Measurements from ENCODE around the gene MAPT. TPM values are rescaled to one million over a fixed set of nuclear protein-coding genes. Genes with fewer than 3 reads are reported as not detected.

Gene MAPT
- total RNA-seq, 1 donor from 2014 or later: 2.4 TPM

- Histone ChIP-seq H3F3A (ENCODE audit: low read depth) (peaks cover 14% of the 10 kb centered on the region), H3K36me3 (no peaks in the 10 kb centered on the region), H3K9ac (no peak overlapping the region), H3K4me1 (peaks cover 18% of the 10 kb centered on the region), H3K4me2 (no peak overlapping the region), H3K27me3 (no peaks in the 10 kb centered on the region), H2AFZ (replicated peaks) (no peak overlapping the region), H3K4me3 (no peak overlapping the region), H4K20me1 (ENCODE audit: low read depth) (no peaks in the 10 kb centered on the region), H3K27ac (no peak overlapping the region), H3K9me3 (ENCODE audit: low read depth) (no peaks in the 10 kb centered on the region), H3K79me2 (ENCODE audit: low read depth) (no peaks in the 10 kb centered on the region)
- Mint-ChIP-seq H3K4me3 (no peak overlapping the region), H3K36me3 (no peaks in the 10 kb centered on the region), H3K4me1 (peaks cover 13% of the 10 kb centered on the region), H3K27ac (no peak overlapping the region), H3K27me3 (ENCODE audit: insufficient read depth, low read depth) (peaks cover 3% of the 10 kb centered on the region), H3K9me3 (no peaks in the 10 kb centered on the region)
- TF ChIP-seq, protein P1, sequence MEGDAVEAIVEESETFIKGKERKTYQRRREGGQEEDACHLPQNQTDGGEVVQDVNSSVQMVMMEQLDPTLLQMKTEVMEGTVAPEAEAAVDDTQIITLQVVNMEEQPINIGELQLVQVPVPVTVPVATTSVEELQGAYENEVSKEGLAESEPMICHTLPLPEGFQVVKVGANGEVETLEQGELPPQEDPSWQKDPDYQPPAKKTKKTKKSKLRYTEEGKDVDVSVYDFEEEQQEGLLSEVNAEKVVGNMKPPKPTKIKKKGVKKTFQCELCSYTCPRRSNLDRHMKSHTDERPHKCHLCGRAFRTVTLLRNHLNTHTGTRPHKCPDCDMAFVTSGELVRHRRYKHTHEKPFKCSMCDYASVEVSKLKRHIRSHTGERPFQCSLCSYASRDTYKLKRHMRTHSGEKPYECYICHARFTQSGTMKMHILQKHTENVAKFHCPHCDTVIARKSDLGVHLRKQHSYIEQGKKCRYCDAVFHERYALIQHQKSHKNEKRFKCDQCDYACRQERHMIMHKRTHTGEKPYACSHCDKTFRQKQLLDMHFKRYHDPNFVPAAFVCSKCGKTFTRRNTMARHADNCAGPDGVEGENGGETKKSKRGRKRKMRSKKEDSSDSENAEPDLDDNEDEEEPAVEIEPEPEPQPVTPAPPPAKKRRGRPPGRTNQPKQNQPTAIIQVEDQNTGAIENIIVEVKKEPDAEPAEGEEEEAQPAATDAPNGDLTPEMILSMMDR (IDR thresholded peaks at IDR 0.05): no peak
- TF ChIP-seq EZH2phosphoT487 (IDR thresholded peaks at IDR 0.05): no peak
- TF ChIP-seq EZH2 (IDR thresholded peaks at IDR 0.05): no peak
- no peak for DNase-seq (ENCODE audit: low spot score)
Measured at GRCh38 chr17:45990886-45991285, 96.5 kb downstream of the MAPT start.

DNA sequence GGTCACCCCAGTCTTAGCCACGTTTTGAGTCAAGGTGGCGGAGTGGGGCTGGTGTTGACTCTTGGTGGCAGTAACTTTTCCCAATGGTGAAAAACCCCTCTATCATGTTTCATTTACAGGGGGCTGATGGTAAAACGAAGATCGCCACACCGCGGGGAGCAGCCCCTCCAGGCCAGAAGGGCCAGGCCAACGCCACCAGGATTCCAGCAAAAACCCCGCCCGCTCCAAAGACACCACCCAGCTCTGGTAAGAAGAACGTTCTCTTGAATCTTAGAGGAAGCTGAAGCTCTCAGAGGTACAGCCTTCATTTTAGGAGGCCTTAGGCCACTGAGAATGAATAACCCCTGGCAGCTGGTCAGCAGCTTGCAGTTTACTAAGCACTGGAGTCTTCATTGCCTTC lies 97.0 kb downstream of the MAPT start:
- H3K9me3 ChIP-seq (ENCODE audit: low read depth): no peaks in the 10 kb centered on the region
- H3K79me2 ChIP-seq (ENCODE audit: low read depth): no peaks in the 10 kb centered on the region
- TF ChIP-seq, protein P1 (IDR thresholded peaks at IDR 0.05): no peak
- TF ChIP-seq EZH2phosphoT487 (IDR thresholded peaks at IDR 0.05) (no peak), EZH2 (IDR thresholded peaks at IDR 0.05) (no peak)
- no peaks in the 10 kb centered on the region for H3K9me3 Mint-ChIP-seq
- H3F3A ChIP-seq (ENCODE audit: low read depth): peaks cover 14% of the 10 kb centered on the region
- peaks cover 13% of the 10 kb centered on the region for H3K4me1 Mint-ChIP-seq
- H3K36me3 Mint-ChIP-seq: no peaks in the 10 kb centered on the region
- no peak overlapping the region for H3K9ac ChIP-seq
- H3K4me2 ChIP-seq: no peak overlapping the region
- peaks cover 18% of the 10 kb centered on the region for H3K4me1 ChIP-seq
- no peaks in the 10 kb centered on the region for H3K27me3 ChIP-seq
- no peak overlapping the region for H3K27ac Mint-ChIP-seq
- no peaks in the 10 kb centered on the region for H3K36me3 ChIP-seq
- no peak overlapping the region for H3K4me3 Mint-ChIP-seq
- H4K20me1 ChIP-seq (ENCODE audit: low read depth): no peaks in the 10 kb centered on the region
- no peak overlapping the region for H3K4me3 ChIP-seq
- no peak overlapping the region for H2AFZ ChIP-seq (replicated peaks)
- peaks cover 3% of the 10 kb centered on the region for H3K27me3 Mint-ChIP-seq (ENCODE audit: insufficient read depth, low read depth)
- DNase-seq (ENCODE audit: low spot score): no peak
- H3K27ac ChIP-seq: no peak overlapping the region

DNA sequence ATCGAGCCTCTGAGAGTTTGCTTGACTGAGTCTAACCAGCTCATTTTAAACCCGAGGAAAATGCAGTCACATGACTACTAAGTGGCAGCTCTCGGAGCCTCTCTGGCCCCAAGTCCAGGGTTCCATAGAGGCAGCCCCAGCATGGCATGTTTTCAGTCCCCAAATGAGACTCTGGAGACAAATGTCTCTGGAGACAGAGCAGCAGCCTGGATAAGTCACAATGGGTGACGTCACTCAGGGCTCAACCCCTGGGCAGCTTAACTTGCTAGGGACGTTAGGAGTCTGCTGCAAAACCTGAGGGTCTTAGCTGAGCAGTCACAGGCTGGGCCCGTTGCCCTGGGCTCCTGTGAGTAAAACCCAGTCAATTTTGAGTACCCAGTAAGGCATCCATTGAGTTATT lies 97.8 kb downstream of the MAPT start:
- no peak overlapping the region for H2AFZ ChIP-seq (replicated peaks)
- no peaks in the 10 kb centered on the region for H3K9me3 ChIP-seq (ENCODE audit: low read depth)
- H3K36me3 ChIP-seq: no peaks in the 10 kb centered on the region
- H3K79me2 ChIP-seq (ENCODE audit: low read depth): no peaks in the 10 kb centered on the region
- H3K9ac ChIP-seq: no peak overlapping the region
- Mint-ChIP-seq H3K27ac (no peak overlapping the region), H3K4me1 (peaks cover 13% of the 10 kb centered on the region), H3K9me3 (no peaks in the 10 kb centered on the region), H3K4me3 (no peak overlapping the region), H3K27me3 (ENCODE audit: insufficient read depth, low read depth) (peaks cover 3% of the 10 kb centered on the region), H3K36me3 (no peaks in the 10 kb centered on the region)
- H3K4me2 ChIP-seq: no peak overlapping the region
- no peaks in the 10 kb centered on the region for H3K27me3 ChIP-seq
- no peak overlapping the region for H3K27ac ChIP-seq
- H4K20me1 ChIP-seq (ENCODE audit: low read depth): no peaks in the 10 kb centered on the region
- peaks cover 18% of the 10 kb centered on the region for H3K4me1 ChIP-seq
- no peak for DNase-seq (ENCODE audit: low spot score)
- H3K4me3 ChIP-seq: no peak overlapping the region
- TF ChIP-seq, protein P1 (IDR thresholded peaks at IDR 0.05): no peak
- TF ChIP-seq EZH2 (IDR thresholded peaks at IDR 0.05) (no peak), EZH2phosphoT487 (IDR thresholded peaks at IDR 0.05) (no peak)
- H3F3A ChIP-seq (ENCODE audit: low read depth): peaks cover 14% of the 10 kb centered on the region
